Body of pancreas (tissue), 4 donors: ENCODE data around the gene CCZ1.
"Not testable (repeated sequence)": the region's sequence is repeated elsewhere in the genome, so short reads cannot be mapped to it uniquely, and the experiment has no call there.

ENCODE experiments used
- POLR2A ChIP-seq, 3 donors: fragments of 450-650 bp; IDR thresholded peaks; one replicate each; pipeline ENCODE4 v1.6.1; 2016; ENCODE audit warnings: antibody characterized with exemption in 3 of 3, mild to moderate bottlenecking in 2 of 3
- TF ChIP-seq, protein P1 (sequence below), 7 experiments: fragments of 450-650 bp in 4 of 7; fragments of 200-600 bp in 3 of 7; sonication (generic) in 3 of 7; IDR thresholded peaks; one replicate each; pipeline ENCODE4 v1.5.1; 2016 to 2019; ENCODE audit warnings: antibody characterized with exemption in 7 of 7

DNA sequence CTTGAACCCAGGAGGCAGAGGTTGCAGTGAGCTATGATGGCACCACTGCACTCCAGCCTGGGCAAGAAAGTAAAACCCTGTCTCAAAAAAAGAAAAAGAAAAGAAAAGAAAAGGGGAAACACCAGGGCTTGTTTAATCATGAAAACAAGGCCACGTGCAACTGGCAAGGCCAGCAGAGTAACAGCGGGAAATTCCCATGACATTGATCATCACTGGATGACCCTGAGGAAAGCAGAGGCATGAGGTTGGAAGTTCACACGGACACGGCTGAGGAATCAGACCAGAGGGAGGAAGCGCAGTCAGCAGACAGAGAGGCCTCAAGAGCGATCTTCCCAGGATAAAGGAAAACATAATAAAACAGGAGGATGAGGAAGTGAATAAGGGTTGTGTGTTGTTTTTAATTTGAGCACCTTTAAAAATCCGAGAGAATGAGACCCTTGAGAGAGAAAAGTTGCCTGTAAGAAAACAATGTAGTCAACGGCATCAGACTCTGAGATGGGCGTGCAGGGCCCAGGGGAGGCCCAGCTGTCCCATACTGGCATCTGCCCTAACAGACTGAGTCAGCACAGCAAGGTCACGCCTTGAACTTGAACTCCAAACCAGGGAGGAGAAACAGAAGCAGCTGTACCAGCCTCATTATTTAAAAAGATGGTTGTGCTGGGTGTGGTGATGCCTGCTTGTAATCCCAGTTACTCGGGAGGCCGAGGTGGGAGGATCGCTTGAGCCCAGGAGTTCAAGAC lies 33.5 kb downstream of the CCZ1 start:
- TF ChIP-seq, protein P1, sequence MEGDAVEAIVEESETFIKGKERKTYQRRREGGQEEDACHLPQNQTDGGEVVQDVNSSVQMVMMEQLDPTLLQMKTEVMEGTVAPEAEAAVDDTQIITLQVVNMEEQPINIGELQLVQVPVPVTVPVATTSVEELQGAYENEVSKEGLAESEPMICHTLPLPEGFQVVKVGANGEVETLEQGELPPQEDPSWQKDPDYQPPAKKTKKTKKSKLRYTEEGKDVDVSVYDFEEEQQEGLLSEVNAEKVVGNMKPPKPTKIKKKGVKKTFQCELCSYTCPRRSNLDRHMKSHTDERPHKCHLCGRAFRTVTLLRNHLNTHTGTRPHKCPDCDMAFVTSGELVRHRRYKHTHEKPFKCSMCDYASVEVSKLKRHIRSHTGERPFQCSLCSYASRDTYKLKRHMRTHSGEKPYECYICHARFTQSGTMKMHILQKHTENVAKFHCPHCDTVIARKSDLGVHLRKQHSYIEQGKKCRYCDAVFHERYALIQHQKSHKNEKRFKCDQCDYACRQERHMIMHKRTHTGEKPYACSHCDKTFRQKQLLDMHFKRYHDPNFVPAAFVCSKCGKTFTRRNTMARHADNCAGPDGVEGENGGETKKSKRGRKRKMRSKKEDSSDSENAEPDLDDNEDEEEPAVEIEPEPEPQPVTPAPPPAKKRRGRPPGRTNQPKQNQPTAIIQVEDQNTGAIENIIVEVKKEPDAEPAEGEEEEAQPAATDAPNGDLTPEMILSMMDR (IDR thresholded peaks at IDR 0.05): not testable (repeated sequence)
- TF ChIP-seq POLR2A (IDR thresholded peaks at IDR 0.05): not testable (repeated sequence)
